Body of pancreas (tissue), 4 donors: ENCODE results near the gene TAC1.

Experiments used
- CTCF ChIP-seq, 7 experiments: fragments of 450-650 bp in 4 of 7; fragments of 200-600 bp in 3 of 7; sonication (generic) in 3 of 7; IDR thresholded peaks; one replicate each; pipeline ENCODE4 v1.5.1; 2016 to 2019; ENCODE audit warnings: antibody characterized with exemption in 7 of 7
- POLR2A ChIP-seq, 3 donors: fragments of 450-650 bp; IDR thresholded peaks; one replicate each; pipeline ENCODE4 v1.6.1; 2016; ENCODE audit warnings: antibody characterized with exemption in 3 of 3, mild to moderate bottlenecking in 2 of 3

DNA sequence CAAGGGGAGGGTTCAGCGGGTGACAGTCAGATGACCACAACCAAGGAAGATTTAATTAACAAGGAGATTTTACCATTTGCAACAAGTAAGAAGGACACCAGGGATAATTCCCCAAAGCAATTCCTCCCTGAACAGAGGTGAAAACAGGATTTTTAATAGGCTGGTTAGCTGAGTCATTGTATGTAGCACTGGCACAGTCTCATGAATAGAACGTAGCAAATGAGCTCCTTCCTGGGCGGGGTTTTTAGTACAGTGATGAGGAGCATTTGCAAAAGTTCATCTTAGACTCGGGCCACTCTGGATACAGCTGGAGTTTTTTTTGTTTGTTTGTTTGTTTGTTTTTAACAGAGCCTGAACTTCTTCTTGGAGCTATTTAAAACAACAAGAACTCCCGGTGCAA lies 39.0 kb downstream of the TAC1 start:
- TF ChIP-seq POLR2A (IDR thresholded peaks at IDR 0.05) (no peak), CTCF (IDR thresholded peaks at IDR 0.05) (no peak)
